ENCODE results near the gene GRB7.
"Not testable (repeated sequence)": the region's sequence is repeated elsewhere in the genome, so short reads cannot be mapped to it uniquely, and the experiment has no call there.

GRB7 gene

GRCh38 chr17:39722965-39723848 lies 14.5 kb upstream of the GRB7 start:
- Histone ChIP-seq H3K4me3 (ENCODE audit: low read depth, low read length) (no peak overlapping the region), H3K36me3 (ENCODE audit: control insufficient read depth, insufficient read depth, low read length) (peaks cover 96% of the 10 kb centered on the region), H3K9ac (ENCODE audit: low read depth, low read length) (no peak overlapping the region), H3K27ac (ENCODE audit: low read depth, low read length) (no peak overlapping the region), H3K27me3 (ENCODE audit: control insufficient read depth, insufficient read depth, low read length) (no peaks in the 10 kb centered on the region), H3K9me3 (ENCODE audit: control insufficient read depth, insufficient read depth, low read length) (no peaks in the 10 kb centered on the region), H3K4me1 (ENCODE audit: control insufficient read depth, insufficient read depth, low read length) (no peaks in the 10 kb centered on the region)

- Histone ChIP-seq H3K27ac (ENCODE audit: low read depth, low read length) (no peak overlapping the region), H3K36me3 (ENCODE audit: control insufficient read depth, insufficient read depth, low read length) (peaks cover 93% of the 10 kb centered on the region)
Measured at GRCh38 chr17:39724731-39725130, 13.0 kb upstream of the GRB7 start.

GRCh38 chr17:39725923-39726322 lies 11.8 kb upstream of the GRB7 start:
- H3K27me3 ChIP-seq (ENCODE audit: control insufficient read depth, insufficient read depth, low read length); H3K27ac ChIP-seq (ENCODE audit: low read depth, low read length); H3K4me3 ChIP-seq (ENCODE audit: low read depth, low read length); H3K9me3 ChIP-seq (ENCODE audit: control insufficient read depth, insufficient read depth, low read length); H3K9ac ChIP-seq (ENCODE audit: low read depth, low read length): not testable (repeated sequence)
- H3K36me3 ChIP-seq (ENCODE audit: control insufficient read depth, insufficient read depth, low read length) = peaks cover 81% of the 10 kb centered on the region
- H3K4me1 ChIP-seq (ENCODE audit: control insufficient read depth, insufficient read depth, low read length) = peaks cover 11% of the 10 kb centered on the region; the same call in 1 of the 2 replicates

More at GRCh38 chr17:39724731-39725130, 13.0 kb upstream of the GRB7 start:
- Histone ChIP-seq H3K4me1 (ENCODE audit: control insufficient read depth, insufficient read depth, low read length) (peaks cover 9% of the 10 kb centered on the region; the same call in 1 of the 2 replicates), H3K4me3 (ENCODE audit: low read depth, low read length) (no peak overlapping the region), H3K9me3 (ENCODE audit: control insufficient read depth, insufficient read depth, low read length) (no peaks in the 10 kb centered on the region), H3K9ac (ENCODE audit: low read depth, low read length) (no peak overlapping the region), H3K27me3 (ENCODE audit: control insufficient read depth, insufficient read depth, low read length) (no peaks in the 10 kb centered on the region)

GRCh38 chr17:39726617-39727016 lies 11.1 kb upstream of the GRB7 start:
- Histone ChIP-seq H3K36me3 (ENCODE audit: control insufficient read depth, insufficient read depth, low read length) (peaks cover 76% of the 10 kb centered on the region), H3K27ac (ENCODE audit: low read depth, low read length) (no peak overlapping the region), H3K9me3 (ENCODE audit: control insufficient read depth, insufficient read depth, low read length) (no peaks in the 10 kb centered on the region), H3K27me3 (ENCODE audit: control insufficient read depth, insufficient read depth, low read length) (no peaks in the 10 kb centered on the region), H3K4me3 (ENCODE audit: low read depth, low read length) (no peak overlapping the region), H3K9ac (ENCODE audit: low read depth, low read length) (no peak overlapping the region), H3K4me1 (ENCODE audit: control insufficient read depth, insufficient read depth, low read length) (peaks cover 11% of the 10 kb centered on the region; the same call in 1 of the 2 replicates)

- Histone ChIP-seq H3K4me3 (ENCODE audit: low read depth, low read length) (no peak overlapping the region), H3K27me3 (ENCODE audit: control insufficient read depth, insufficient read depth, low read length) (no peaks in the 10 kb centered on the region), H3K9ac (ENCODE audit: low read depth, low read length) (no peak overlapping the region), H3K27ac (ENCODE audit: low read depth, low read length) (no peak overlapping the region), H3K9me3 (ENCODE audit: control insufficient read depth, insufficient read depth, low read length) (no peaks in the 10 kb centered on the region), H3K4me1 (ENCODE audit: control insufficient read depth, insufficient read depth, low read length) (peaks cover 11% of the 10 kb centered on the region; the same call in 1 of the 2 replicates), H3K36me3 (ENCODE audit: control insufficient read depth, insufficient read depth, low read length) (peaks cover 67% of the 10 kb centered on the region)
Measured at GRCh38 chr17:39727556-39727955, 10.2 kb upstream of the GRB7 start.

GRCh38 chr17:39729280-39729851 lies 8.4 kb upstream of the GRB7 start:
- Histone ChIP-seq H3K27ac (ENCODE audit: low read depth, low read length) (peak overlapping the region; percentile 77), H3K27me3 (ENCODE audit: control insufficient read depth, insufficient read depth, low read length) (no peaks in the 10 kb centered on the region), H3K36me3 (ENCODE audit: control insufficient read depth, insufficient read depth, low read length) (peaks cover 50% of the 10 kb centered on the region)

GRCh38 chr17:39730095-39730921 lies 7.4 kb upstream of the GRB7 start, which contains the start of gene MIEN1:
Gene MIEN1 (minus strand): TSS chr17:39730532. CDS start chr17:39730495, 37 bp downstream.
- H3K4me3 ChIP-seq (ENCODE audit: low read depth, low read length) = peak within 1 kb of the TSS; percentile 74

More at GRCh38 chr17:39729280-39729851, 8.4 kb upstream of the GRB7 start:
- Histone ChIP-seq H3K9me3 (ENCODE audit: control insufficient read depth, insufficient read depth, low read length) (no peaks in the 10 kb centered on the region), H3K9ac (ENCODE audit: low read depth, low read length) (0 out of 2 replicates have a peak overlapping the region, but pooled peaks have one; percentile 67), H3K4me3 (ENCODE audit: low read depth, low read length) (peak overlapping the region; percentile 74), H3K4me1 (ENCODE audit: control insufficient read depth, insufficient read depth, low read length) (peaks cover 11% of the 10 kb centered on the region; the same call in 1 of the 2 replicates)

GRCh38 chr17:39732586-39732985 lies 5.2 kb upstream of the GRB7 start:
- Histone ChIP-seq H3K27me3 (ENCODE audit: control insufficient read depth, insufficient read depth, low read length) (no peaks in the 10 kb centered on the region), H3K9ac (ENCODE audit: low read depth, low read length) (no peak overlapping the region), H3K9me3 (ENCODE audit: control insufficient read depth, insufficient read depth, low read length) (no peaks in the 10 kb centered on the region), H3K36me3 (ENCODE audit: control insufficient read depth, insufficient read depth, low read length) (peaks cover 18% of the 10 kb centered on the region), H3K4me3 (ENCODE audit: low read depth, low read length) (no peak overlapping the region), H3K4me1 (ENCODE audit: control insufficient read depth, insufficient read depth, low read length) (peaks cover 15% of the 10 kb centered on the region), H3K27ac (ENCODE audit: low read depth, low read length) (no peak overlapping the region)

More at GRCh38 chr17:39730095-39730921, 7.4 kb upstream of the GRB7 start, which contains the start of gene MIEN1:
- Histone ChIP-seq H3K9ac (ENCODE audit: low read depth, low read length) (peak within 1 kb of the TSS; percentile 67), H3K9me3 (ENCODE audit: control insufficient read depth, insufficient read depth, low read length) (no peaks in the 10 kb centered on the region), H3K27me3 (ENCODE audit: control insufficient read depth, insufficient read depth, low read length) (no peaks in the 10 kb centered on the region), H3K27ac (ENCODE audit: low read depth, low read length) (peak within 1 kb of the TSS; percentile 77), H3K36me3 (ENCODE audit: control insufficient read depth, insufficient read depth, low read length) (peaks cover 41% of the 10 kb centered on the region), H3K4me1 (ENCODE audit: control insufficient read depth, insufficient read depth, low read length) (peaks cover 11% of the 10 kb centered on the region; the same call in 1 of the 2 replicates)

GRCh38 chr17:39735882-39736281 lies 1.9 kb upstream of the GRB7 start:
- H3K4me1 ChIP-seq (ENCODE audit: control insufficient read depth, insufficient read depth, low read length) = peaks cover 11% of the 10 kb centered on the region
- no peak overlapping the region for H3K27ac ChIP-seq (ENCODE audit: low read depth, low read length)
- no peak overlapping the region for H3K9ac ChIP-seq (ENCODE audit: low read depth, low read length)
- H3K4me3 ChIP-seq (ENCODE audit: low read depth, low read length) = no peak overlapping the region
- no peaks in the 10 kb centered on the region for H3K36me3 ChIP-seq (ENCODE audit: control insufficient read depth, insufficient read depth, low read length)
- H3K9me3 ChIP-seq (ENCODE audit: control insufficient read depth, insufficient read depth, low read length) = no peaks in the 10 kb centered on the region
- H3K27me3 ChIP-seq (ENCODE audit: control insufficient read depth, insufficient read depth, low read length) = no peaks in the 10 kb centered on the region

GRCh38 chr17:39736319-39737165 lies 1.2 kb upstream of the GRB7 start:
- Histone ChIP-seq H3K4me1 (ENCODE audit: control insufficient read depth, insufficient read depth, low read length) (peaks cover 18% of the 10 kb centered on the region), H3K9ac (ENCODE audit: low read depth, low read length) (no peak overlapping the region), H3K27ac (ENCODE audit: low read depth, low read length) (no peak overlapping the region), H3K36me3 (ENCODE audit: control insufficient read depth, insufficient read depth, low read length) (no peaks in the 10 kb centered on the region), H3K27me3 (ENCODE audit: control insufficient read depth, insufficient read depth, low read length) (no peaks in the 10 kb centered on the region), H3K9me3 (ENCODE audit: control insufficient read depth, insufficient read depth, low read length) (no peaks in the 10 kb centered on the region), H3K4me3 (ENCODE audit: low read depth, low read length) (no peak overlapping the region)

Measured in HUES48 (cell line).